GM19193 (cell line): ENCODE data around the gene SP3.

Experiments
- POLR2A ChIP-seq: IDR thresholded peaks from 4 replicates; pipeline ENCODE4 v1.6.1; 2011; ENCODE audit not compliant: insufficient read depth, insufficient read length; ENCODE audit errors: extremely low read depth

Gene SP3

GRCh38 chr2:174003720-174004695, 38.8 kb upstream of the SP3 start:
- no peak for TF ChIP-seq POLR2A

DNA sequence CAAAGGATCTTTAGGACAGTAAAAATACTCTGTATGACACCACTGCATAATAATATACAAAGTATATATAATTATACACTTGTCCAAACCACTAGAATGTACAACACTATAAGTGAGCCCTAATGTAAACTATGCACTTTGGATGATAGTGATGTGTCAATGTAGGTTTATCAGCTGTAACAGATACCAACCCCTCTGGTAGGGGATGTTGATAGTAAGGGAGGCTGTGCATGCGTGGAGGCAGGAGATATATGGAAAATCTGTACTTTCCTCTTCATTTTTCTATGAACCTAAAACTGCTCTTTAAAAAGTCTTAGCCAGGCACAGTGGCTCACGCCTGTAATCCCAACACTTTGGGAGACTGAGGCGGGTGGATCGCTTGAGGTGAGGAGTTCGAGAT, 37.5 kb upstream of the SP3 start:
- no peak for TF ChIP-seq POLR2A

GRCh38 chr2:174001107-174001506, 35.9 kb upstream of the SP3 start:
- no peak for TF ChIP-seq POLR2A

DNA sequence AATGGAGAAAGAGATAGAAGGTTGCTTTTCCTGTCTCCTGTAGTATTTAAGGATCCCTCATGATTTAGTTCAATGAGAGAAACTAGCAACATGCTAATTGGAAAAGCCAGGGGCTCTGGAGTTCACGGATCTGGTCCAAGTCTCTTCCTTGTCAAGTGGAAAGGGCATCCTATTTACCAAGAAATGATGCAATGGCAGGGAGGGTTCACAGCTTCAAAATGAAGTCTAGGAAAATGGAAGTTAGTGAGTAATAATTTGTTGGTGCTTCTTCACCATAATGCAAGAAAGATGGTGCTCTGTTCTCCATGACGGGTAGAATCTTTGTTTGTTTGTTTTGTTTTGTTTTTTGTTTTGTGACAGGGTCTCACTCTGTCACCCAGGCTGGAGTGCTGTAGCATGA, 34.6 kb upstream of the SP3 start:
- TF ChIP-seq POLR2A = no peak

GRCh38 chr2:173999272-173999671, 34.1 kb upstream of the SP3 start:
- TF ChIP-seq POLR2A = no peak

GRCh38 chr2:173998386-173998785, 33.2 kb upstream of the SP3 start:
- no peak for TF ChIP-seq POLR2A

- TF ChIP-seq POLR2A = no peak
These were observed 32.6 kb upstream of the SP3 start for GRCh38 chr2:173997753-173998152.

DNA sequence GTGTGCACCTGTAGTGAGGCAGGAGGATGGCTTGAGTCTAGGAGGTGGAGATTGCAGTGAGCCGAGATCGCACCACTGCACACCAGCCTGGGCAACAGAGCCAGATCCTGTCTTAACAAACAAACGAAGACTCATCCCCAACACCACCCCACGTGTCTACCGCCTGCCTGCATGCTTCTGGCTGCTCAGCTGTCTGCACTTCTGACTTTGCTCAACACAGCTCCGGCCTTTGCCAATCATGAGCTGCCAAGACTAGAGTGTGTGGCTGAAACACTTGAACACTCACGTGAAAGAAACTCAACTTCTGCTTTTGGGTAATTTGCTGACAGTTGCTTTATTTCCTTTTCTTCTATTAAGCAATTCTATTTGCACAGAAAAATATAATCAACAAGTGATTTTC, 32.1 kb upstream of the SP3 start:
- no peak for TF ChIP-seq POLR2A

- TF ChIP-seq POLR2A = no peak
These were observed 31.6 kb upstream of the SP3 start for GRCh38 chr2:173996766-173997165.

- no peak for TF ChIP-seq POLR2A
These were observed 28.3 kb upstream of the SP3 start for GRCh38 chr2:173993459-173993858.

- TF ChIP-seq POLR2A = no peak
These were observed 26.8 kb upstream of the SP3 start for GRCh38 chr2:173991856-173992588.

DNA sequence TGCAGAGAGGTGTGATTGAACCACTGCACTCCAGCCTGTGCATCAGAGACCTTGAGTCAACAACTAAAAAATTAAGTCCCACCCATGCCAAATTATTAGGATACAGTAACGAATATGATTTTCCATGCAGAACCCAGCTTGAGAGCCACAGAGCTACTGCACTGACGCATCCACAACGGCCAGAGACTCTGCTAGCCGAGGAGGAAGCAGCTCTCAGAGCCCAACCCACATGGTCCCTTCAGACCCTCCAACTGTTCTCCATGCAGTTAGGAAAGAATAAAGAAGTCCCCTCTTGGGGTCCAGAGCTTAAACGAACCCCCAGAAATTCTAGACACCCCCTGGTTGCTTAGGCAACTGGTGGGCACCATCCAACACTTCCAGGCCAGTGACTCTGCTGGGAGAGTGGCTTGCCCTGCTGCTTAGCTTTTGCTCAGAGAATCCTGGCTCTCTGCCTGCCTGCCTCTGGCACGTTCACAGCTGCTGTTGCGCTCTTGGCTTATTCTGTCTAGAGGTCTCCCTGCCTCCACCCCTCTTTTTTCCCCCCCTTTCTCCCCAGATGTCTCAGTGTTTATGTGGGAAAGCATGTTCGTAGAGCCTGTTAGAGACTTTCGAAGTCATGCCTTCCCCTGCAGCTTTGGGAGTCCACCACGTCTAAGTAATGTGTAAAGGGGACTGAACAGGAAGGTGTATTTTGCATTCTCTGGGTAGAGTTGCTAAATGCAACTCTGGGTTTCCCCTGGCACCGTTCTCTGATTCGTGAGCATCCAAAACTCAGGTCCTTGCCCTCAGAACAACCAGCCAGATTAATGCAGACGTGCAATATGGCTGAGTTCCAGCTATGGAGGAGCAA, 26.0 kb upstream of the SP3 start:
- peak; percentile 33 for TF ChIP-seq POLR2A

GRCh38 chr2:173990245-173990644, 25.1 kb upstream of the SP3 start:
- no peak for TF ChIP-seq POLR2A

- TF ChIP-seq POLR2A = no peak
These were observed 24.7 kb upstream of the SP3 start for GRCh38 chr2:173989884-173990215.
